MM.1S (cell line): ENCODE data around the gene ADAMTS2.

Experiments used
- DNase-seq: peaks from one replicate; pipeline ENCODE4 v3.0.0-alpha.2; 2015
- H2AFZ ChIP-seq: fragments of 300-600 bp; sonication (generic); 2 replicates; pipeline ENCODE4 v1.6.0; 2016; ENCODE audit warnings: antibody characterized with exemption, low read length
- H3F3A ChIP-seq: fragments of 300-600 bp; sonication (generic); 2 replicates; pipeline ENCODE4 v1.6.1; 2016; ENCODE audit warnings: mild to moderate bottlenecking, antibody characterized with exemption, low read length, moderate library complexity, mixed read lengths; ENCODE audit not compliant: insufficient read depth
- H3K27ac ChIP-seq: fragments of 300-600 bp; sonication (generic); 2 replicates; pipeline ENCODE4 v1.5.1; 2016; ENCODE audit warnings: mild to moderate bottlenecking, low read length
- H3K27me3 ChIP-seq: fragments of 300-600 bp; sonication (generic); replicated peaks from 2 replicates; pipeline ENCODE4 v1.6.0; 2016; ENCODE audit warnings: low read length; ENCODE audit not compliant: insufficient read depth
- H3K36me3 ChIP-seq: fragments of 300-600 bp; sonication (generic); replicated peaks from 2 replicates; pipeline ENCODE4 v1.6.1; 2016; ENCODE audit warnings: mild to moderate bottlenecking, low read length, mixed read lengths; ENCODE audit not compliant: insufficient read depth
- H3K4me1 ChIP-seq: fragments of 300-600 bp; sonication (generic); 2 replicates; pipeline ENCODE4 v1.6.1; 2016; ENCODE audit warnings: low read length, mixed read lengths
- H3K4me2 ChIP-seq: fragments of 300-600 bp; sonication (generic); 2 replicates; pipeline ENCODE4 v1.6.0; 2016; ENCODE audit warnings: low read depth, low read length
- H3K4me3 ChIP-seq: fragments of 300-600 bp; sonication (generic); 2 replicates; pipeline ENCODE4 v1.5.1; 2016; ENCODE audit warnings: low read length, mixed read lengths
- H3K79me2 ChIP-seq: fragments of 300-600 bp; sonication (generic); 2 replicates; pipeline ENCODE4 v1.6.1; 2016; ENCODE audit warnings: mixed run types, low read length, mixed read lengths
- H3K9ac ChIP-seq: fragments of 300-600 bp; sonication (generic); 2 replicates; pipeline ENCODE4 v1.6.1; 2016; ENCODE audit warnings: low read length, mixed read lengths
- H3K9me2 ChIP-seq: fragments of 300-600 bp; sonication (generic); replicated peaks from 2 replicates; pipeline ENCODE4 v1.6.1; 2016; ENCODE audit warnings: mild to moderate bottlenecking, low read length, mixed read lengths; ENCODE audit not compliant: insufficient read depth
- H3K9me3 ChIP-seq: fragments of 300-600 bp; sonication (generic); replicated peaks from 2 replicates; pipeline ENCODE4 v1.6.1; 2016; ENCODE audit warnings: mild to moderate bottlenecking, low read length, mixed read lengths; ENCODE audit not compliant: insufficient read depth
- H4K20me1 ChIP-seq: fragments of 300-600 bp; sonication (generic); 2 replicates; pipeline ENCODE4 v1.6.1; 2016; ENCODE audit warnings: mild to moderate bottlenecking, low read length, moderate library complexity, mixed read lengths; ENCODE audit not compliant: insufficient read depth
- EZH2 ChIP-seq: fragments of 300-600 bp; sonication (generic); optimal IDR thresholded peaks from 2 replicates; pipeline ENCODE3; 2017; ENCODE audit warnings: low read depth, mild to moderate bottlenecking, antibody characterized with exemption, low read length, mixed read lengths
- EZH2phosphoT487 ChIP-seq: fragments of 300-600 bp; sonication (generic); IDR thresholded peaks from 2 replicates; pipeline ENCODE4 v1.6.1; 2018; ENCODE audit warnings: antibody characterized with exemption, low read length
- TF ChIP-seq, protein P1 (sequence below): fragments of 300-600 bp; sonication (generic); IDR thresholded peaks from 2 replicates; pipeline ENCODE4 v1.5.1; 2016; ENCODE audit warnings: antibody characterized with exemption, low read length, mixed read lengths

Gene ADAMTS2

DNA sequence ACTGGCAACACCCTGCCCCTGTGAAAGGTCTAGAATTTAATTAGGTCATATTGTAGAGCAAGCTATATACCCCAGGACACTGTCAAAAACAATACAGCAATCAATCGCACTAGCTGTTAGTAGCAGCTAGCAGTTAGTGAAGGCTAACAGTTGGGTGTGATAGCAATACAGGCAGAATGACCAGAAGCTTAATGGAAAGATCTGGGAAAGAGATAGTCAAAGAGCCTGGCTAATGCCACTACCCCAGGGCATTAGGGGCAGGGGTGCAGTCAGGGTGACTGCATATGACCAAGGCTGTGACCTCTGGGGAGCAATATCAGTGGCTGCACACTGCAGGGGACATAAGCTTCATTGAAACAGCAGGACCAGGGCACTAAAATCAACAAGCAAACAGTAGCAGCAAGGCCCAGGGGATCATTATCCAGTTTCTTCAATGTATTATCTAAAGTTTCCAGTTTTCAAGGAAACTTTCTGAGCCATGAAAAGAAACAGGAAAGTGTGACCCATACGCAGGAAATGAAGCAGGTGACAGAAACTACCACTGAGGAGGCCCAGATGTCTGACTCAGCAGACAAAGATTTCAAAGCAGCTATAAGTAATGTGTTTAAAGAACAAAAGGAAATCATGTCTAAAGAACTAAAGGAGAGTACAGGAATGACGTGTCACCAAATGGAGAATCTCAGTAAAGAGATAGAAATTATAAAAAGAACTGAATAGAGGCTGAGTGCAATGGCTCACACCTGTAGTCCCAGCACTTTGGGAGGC, 202.6 kb downstream of the ADAMTS2 start:
- Histone ChIP-seq H3K9ac (peak overlapping the region; percentile 39), H3K4me1 (peaks cover 14% of the 10 kb centered on the region), H3K27ac (peak overlapping the region; percentile 81), H3K27me3 (peaks cover 4% of the 10 kb centered on the region; the same call in 1 of the 2 replicates), H3K9me2 (no peaks in the 10 kb centered on the region), H4K20me1 (no peaks in the 10 kb centered on the region), H3K4me3 (no peak overlapping the region), H3K4me2 (peak overlapping the region; percentile 46), H2AFZ (no peak overlapping the region), H3K36me3 (no peaks in the 10 kb centered on the region), H3F3A (no peaks in the 10 kb centered on the region), H3K9me3 (no peaks in the 10 kb centered on the region), H3K79me2 (no peaks in the 10 kb centered on the region)
- peak; percentile 78 for DNase-seq
- TF ChIP-seq EZH2: no peak
- TF ChIP-seq, protein P1, sequence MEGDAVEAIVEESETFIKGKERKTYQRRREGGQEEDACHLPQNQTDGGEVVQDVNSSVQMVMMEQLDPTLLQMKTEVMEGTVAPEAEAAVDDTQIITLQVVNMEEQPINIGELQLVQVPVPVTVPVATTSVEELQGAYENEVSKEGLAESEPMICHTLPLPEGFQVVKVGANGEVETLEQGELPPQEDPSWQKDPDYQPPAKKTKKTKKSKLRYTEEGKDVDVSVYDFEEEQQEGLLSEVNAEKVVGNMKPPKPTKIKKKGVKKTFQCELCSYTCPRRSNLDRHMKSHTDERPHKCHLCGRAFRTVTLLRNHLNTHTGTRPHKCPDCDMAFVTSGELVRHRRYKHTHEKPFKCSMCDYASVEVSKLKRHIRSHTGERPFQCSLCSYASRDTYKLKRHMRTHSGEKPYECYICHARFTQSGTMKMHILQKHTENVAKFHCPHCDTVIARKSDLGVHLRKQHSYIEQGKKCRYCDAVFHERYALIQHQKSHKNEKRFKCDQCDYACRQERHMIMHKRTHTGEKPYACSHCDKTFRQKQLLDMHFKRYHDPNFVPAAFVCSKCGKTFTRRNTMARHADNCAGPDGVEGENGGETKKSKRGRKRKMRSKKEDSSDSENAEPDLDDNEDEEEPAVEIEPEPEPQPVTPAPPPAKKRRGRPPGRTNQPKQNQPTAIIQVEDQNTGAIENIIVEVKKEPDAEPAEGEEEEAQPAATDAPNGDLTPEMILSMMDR: no peak
- no peak for TF ChIP-seq EZH2phosphoT487

DNA sequence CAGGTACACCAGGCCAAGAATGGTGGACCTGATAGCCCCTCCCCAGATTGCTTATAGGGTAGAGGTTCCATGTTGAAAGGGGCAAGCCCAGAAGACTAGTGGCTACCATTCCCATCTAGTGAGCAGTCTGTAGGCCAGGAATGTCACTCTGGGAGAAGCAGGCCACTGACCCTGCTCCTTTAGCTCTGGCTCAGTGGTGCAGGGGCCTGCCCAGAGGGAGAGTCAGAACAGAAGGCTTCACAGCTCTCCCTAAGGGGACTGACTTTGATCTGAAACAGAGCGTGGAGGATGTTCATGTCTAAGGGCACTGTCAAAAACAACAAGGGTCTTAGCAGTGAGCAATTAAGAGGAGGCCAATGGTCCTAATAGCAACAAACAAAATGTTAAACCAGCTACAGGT, 203.4 kb downstream of the ADAMTS2 start:
- peak overlapping the region; percentile 81; the same call in 1 of the 2 replicates for H3K27ac ChIP-seq
- H3K9me2 ChIP-seq: no peaks in the 10 kb centered on the region
- no peaks in the 10 kb centered on the region for H3K79me2 ChIP-seq
- no peak overlapping the region for H3K9ac ChIP-seq
- 0 out of 2 replicates have a peak overlapping the region, but pooled peaks have one; percentile 46 for H3K4me2 ChIP-seq
- H3K36me3 ChIP-seq: no peaks in the 10 kb centered on the region
- peaks cover 14% of the 10 kb centered on the region for H3K4me1 ChIP-seq
- no peak overlapping the region for H3K4me3 ChIP-seq
- TF ChIP-seq EZH2phosphoT487: no peak
- no peak for TF ChIP-seq EZH2
- TF ChIP-seq, protein P1: no peak
- H3K27me3 ChIP-seq: peaks cover 4% of the 10 kb centered on the region; the same call in 1 of the 2 replicates
- no peaks in the 10 kb centered on the region for H3F3A ChIP-seq
- H4K20me1 ChIP-seq: no peaks in the 10 kb centered on the region
- no peak overlapping the region for H2AFZ ChIP-seq
- no peaks in the 10 kb centered on the region for H3K9me3 ChIP-seq
- no peak for DNase-seq

DNA sequence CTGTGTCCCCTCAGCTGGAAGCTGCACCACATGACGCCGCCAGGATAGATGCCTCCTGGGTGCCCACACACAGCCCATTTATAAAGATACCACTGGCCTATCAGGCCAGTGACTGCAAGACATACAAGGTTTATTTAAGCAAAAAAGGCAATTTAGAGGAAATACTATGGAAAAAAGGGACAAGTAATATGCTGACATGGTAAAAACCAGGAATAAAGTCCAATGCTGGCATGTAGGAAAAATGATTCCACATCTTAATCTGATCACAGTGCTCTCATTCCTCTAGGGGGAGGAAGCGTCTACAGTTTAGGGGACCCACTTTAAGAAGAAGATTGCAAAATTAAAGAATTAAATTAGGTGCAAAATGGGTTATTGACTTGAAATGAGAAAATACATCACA, 205.0 kb downstream of the ADAMTS2 start:
- Histone ChIP-seq H3K4me1 (peaks cover 14% of the 10 kb centered on the region), H3K79me2 (no peaks in the 10 kb centered on the region), H3K27me3 (peaks cover 4% of the 10 kb centered on the region; the same call in 1 of the 2 replicates), H4K20me1 (no peaks in the 10 kb centered on the region), H3K9ac (no peak overlapping the region), H3K4me3 (no peak overlapping the region), H3K27ac (no peak overlapping the region), H2AFZ (no peak overlapping the region), H3K9me3 (no peaks in the 10 kb centered on the region), H3K9me2 (no peaks in the 10 kb centered on the region), H3F3A (no peaks in the 10 kb centered on the region), H3K36me3 (no peaks in the 10 kb centered on the region), H3K4me2 (no peak overlapping the region)
- no peak for DNase-seq
- TF ChIP-seq EZH2: no peak
- TF ChIP-seq EZH2phosphoT487: no peak
- TF ChIP-seq, protein P1: no peak
